SU-DHL-6 (cell line): ENCODE results near the gene LIPM.

Experiments used
- CTCF ChIP-seq: fragments of 200-600 bp; sonication (generic); IDR thresholded peaks from one replicate; pipeline ENCODE4 v1.5.1; 2017; ENCODE audit warnings: antibody characterized with exemption, mild to moderate bottlenecking, low read length, moderate library complexity; ENCODE audit not compliant: insufficient read depth, poor library complexity, severe bottlenecking
- EZH2phosphoT487 ChIP-seq: fragments of 200-600 bp; sonication (generic), shearing (Covaris generic); conservative IDR thresholded peaks from 2 replicates; pipeline ENCODE4 v1.6.1; 2018; ENCODE audit warnings: mild to moderate bottlenecking, antibody characterized with exemption, low read length, moderate library complexity, mixed read lengths

GRCh38 chr10:88791924-88792323 lies 10.6 kb upstream of the LIPM start:
- TF ChIP-seq CTCF (peak; percentile 20), EZH2phosphoT487 (no peak)
